ENCODE measurements around the gene OR51B5. TPM values are rescaled to one million over a fixed set of nuclear protein-coding genes. Genes with fewer than 3 reads are reported as not detected.
"Not testable (repeated sequence)": the region's sequence is repeated elsewhere in the genome, so short reads cannot be mapped to it uniquely, and the experiment has no call there.

Gene OR51B5
- total RNA-seq, 2 experiments from 2014 or later: 0.16 TPM; not detected in 1

DNA sequence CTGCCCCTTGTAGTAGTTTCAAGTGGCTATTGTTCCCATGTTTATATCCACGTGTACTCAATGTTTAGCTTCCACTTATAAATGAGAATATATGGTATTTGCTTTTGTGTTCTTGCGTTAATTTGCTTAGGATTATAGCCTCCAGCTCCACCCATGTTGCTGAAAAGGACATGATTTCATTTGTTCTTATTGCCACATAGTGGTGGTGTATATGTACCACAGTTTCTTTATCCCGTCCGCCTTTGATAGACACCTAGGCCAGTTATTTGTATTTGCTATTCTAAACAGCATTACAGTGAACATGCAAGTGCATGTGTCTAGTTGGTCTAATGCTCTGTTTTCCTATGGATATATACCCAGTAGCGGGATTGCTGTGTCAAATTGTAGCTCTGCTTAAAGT is 26.0 kb downstream of the OR51B5 start:
- Histone ChIP-seq H3K4me3 (ENCODE audit: low read depth, low read length, poor library complexity, severe bottlenecking) (no peak overlapping the region), H4K20me1 (ENCODE audit: insufficient read depth, low read length) (no peaks in the 10 kb centered on the region), H2AFZ (ENCODE audit: low read length) (no peak overlapping the region), H3K4me1 (ENCODE audit: insufficient read depth, low read length, poor library complexity, severe bottlenecking) (no peaks in the 10 kb centered on the region), H3K36me3 (ENCODE audit: insufficient read depth, low read length) (no peaks in the 10 kb centered on the region), H3K27ac (ENCODE audit: low read depth, low read length, poor library complexity, severe bottlenecking) (no peak overlapping the region), H3K9me2 (ENCODE audit: insufficient read depth, low read length) (no peaks in the 10 kb centered on the region), H3K79me2 (ENCODE audit: insufficient read depth, low read depth, low read length) (no peaks in the 10 kb centered on the region), H3K9me3 (ENCODE audit: low read length) (no peaks in the 10 kb centered on the region), H3K4me2 (ENCODE audit: low read length) (no peak overlapping the region)
- TF ChIP-seq EZH2phosphoT487 (IDR thresholded peaks at IDR 0.05; ENCODE audit: borderline replicate concordance, low read depth, low read length) (no peak), CTCF (conservative IDR thresholded peaks at IDR 0.05; ENCODE audit: low read length) (no peak)
- intact Hi-C loops (cut with micrococcal nuclease; ENCODE audit: unreplicated experiment): no loop called here
- BruUV-seq (replicated peaks): no TSS peak
- ChIA-PET POLR2A (interaction anchor here (0.6 kb wide), 1 partner anchor 12 kb away, joined by 3 read pairs; no protein-coding TSS in a partner anchor), CTCF (ENCODE audit: unreplicated experiment) (no interaction called here)
- DNase-seq (ENCODE audit: low spot score): no peak

DNA sequence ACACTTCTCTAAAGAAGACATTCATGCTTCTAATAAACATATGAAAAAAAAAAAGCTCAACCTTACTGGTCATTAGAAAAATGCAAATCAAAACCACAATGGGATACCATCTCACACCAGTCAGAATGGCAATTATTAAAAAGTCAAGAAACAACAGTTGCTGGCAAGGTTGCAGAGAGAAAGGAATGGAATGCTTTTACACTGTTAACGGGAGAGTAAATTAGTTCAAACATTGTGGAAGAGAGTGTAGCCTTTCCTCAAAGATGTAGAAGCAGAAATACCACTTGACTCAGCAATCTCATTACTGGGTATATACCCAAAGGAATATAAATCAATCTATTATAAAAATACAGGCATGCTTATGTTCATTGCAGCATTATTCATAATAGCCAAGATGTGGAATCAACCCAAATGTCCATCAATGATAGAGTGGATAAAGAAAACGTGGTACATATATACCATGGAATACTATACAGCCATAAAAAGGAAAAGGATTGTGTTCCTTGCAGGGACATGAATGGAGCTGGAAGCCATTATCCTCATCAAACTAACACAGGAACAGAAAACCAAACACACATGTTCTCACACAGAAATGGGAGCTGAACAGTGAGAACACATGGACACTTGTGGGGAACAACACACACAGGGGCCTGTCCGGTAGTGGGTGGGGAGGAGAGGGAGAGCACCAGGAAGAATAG is 29.8 kb downstream of the OR51B5 start:
- H3K4me2 ChIP-seq (ENCODE audit: low read length); CTCF ChIA-PET (ENCODE audit: unreplicated experiment); DNase-seq (ENCODE audit: low spot score); H2AFZ ChIP-seq (ENCODE audit: low read length); H3K9me3 ChIP-seq (ENCODE audit: low read length); H3K79me2 ChIP-seq (ENCODE audit: insufficient read depth, low read depth, low read length); H3K27ac ChIP-seq (ENCODE audit: low read depth, low read length, poor library complexity, severe bottlenecking); H4K20me1 ChIP-seq (ENCODE audit: insufficient read depth, low read length); BruUV-seq (replicated peaks); intact Hi-C loops (cut with micrococcal nuclease; ENCODE audit: unreplicated experiment); H3K36me3 ChIP-seq (ENCODE audit: insufficient read depth, low read length); H3K9me2 ChIP-seq (ENCODE audit: insufficient read depth, low read length); H3K4me3 ChIP-seq (ENCODE audit: low read depth, low read length, poor library complexity, severe bottlenecking); POLR2A ChIA-PET; H3K4me1 ChIP-seq (ENCODE audit: insufficient read depth, low read length, poor library complexity, severe bottlenecking): not testable (repeated sequence)

DNA sequence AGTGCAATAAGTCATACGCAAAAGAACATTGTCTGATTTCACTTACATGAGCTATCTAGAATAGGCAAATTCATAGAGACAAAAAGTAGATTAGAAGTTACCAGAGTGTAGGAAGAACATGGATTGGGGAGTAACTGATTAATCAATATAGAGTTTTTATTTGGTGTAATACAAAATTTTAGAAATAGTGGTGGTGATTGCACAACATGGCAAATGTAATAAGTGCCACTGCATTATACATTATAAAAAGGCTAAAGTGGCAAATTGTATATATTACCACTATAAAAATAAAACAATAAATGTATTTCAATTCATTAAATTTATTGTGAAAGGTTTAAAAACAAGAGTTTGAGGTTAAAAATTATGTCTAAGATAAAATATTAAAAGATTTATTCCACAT is 32.9 kb downstream of the OR51B5 start:
- no peaks in the 10 kb centered on the region for H4K20me1 ChIP-seq (ENCODE audit: insufficient read depth, low read length)
- ChIA-PET CTCF (ENCODE audit: unreplicated experiment) (no interaction called here), POLR2A (no interaction called here)
- TF ChIP-seq CTCF (conservative IDR thresholded peaks at IDR 0.05; ENCODE audit: low read length) (no peak), EZH2phosphoT487 (IDR thresholded peaks at IDR 0.05; ENCODE audit: borderline replicate concordance, low read depth, low read length) (no peak)
- BruUV-seq (replicated peaks): no TSS peak
- no peak overlapping the region for H3K4me3 ChIP-seq (ENCODE audit: low read depth, low read length, poor library complexity, severe bottlenecking)
- H3K4me2 ChIP-seq (ENCODE audit: low read length): no peak overlapping the region
- H3K79me2 ChIP-seq (ENCODE audit: insufficient read depth, low read depth, low read length): no peaks in the 10 kb centered on the region
- H3K4me1 ChIP-seq (ENCODE audit: insufficient read depth, low read length, poor library complexity, severe bottlenecking): no peaks in the 10 kb centered on the region
- intact Hi-C loops (cut with micrococcal nuclease; ENCODE audit: unreplicated experiment): no loop called here
- H3K27ac ChIP-seq (ENCODE audit: low read depth, low read length, poor library complexity, severe bottlenecking): no peak overlapping the region
- H3K9me3 ChIP-seq (ENCODE audit: low read length): no peaks in the 10 kb centered on the region
- H2AFZ ChIP-seq (ENCODE audit: low read length): no peak overlapping the region
- no peaks in the 10 kb centered on the region for H3K9me2 ChIP-seq (ENCODE audit: insufficient read depth, low read length)
- no peak for DNase-seq (ENCODE audit: low spot score)
- no peaks in the 10 kb centered on the region for H3K36me3 ChIP-seq (ENCODE audit: insufficient read depth, low read length)
